BLaER1 treated with 17β-estradiol and CSF1 and Interleukin-3, amounts not matched to agents 10 nM and 100 nM (cell line): ENCODE data around the gene EPHX1.

Source experiments
- H3K27ac ChIP-seq, 11 experiments: shearing (Covaris generic); formaldehyde crosslinking; 2 replicates each; pipeline ENCODE4 v1.8.1; 2022
- H3K27me3 ChIP-seq, 11 experiments: shearing (Covaris generic); formaldehyde crosslinking; 2 replicates each; pipeline ENCODE4 v1.8.1; 2022
- H3K36me3 ChIP-seq, 11 experiments: shearing (Covaris generic); formaldehyde crosslinking; 2 replicates each; pipeline ENCODE4 v1.8.1; 2022
- H3K4me1 ChIP-seq, 10 experiments: shearing (Covaris generic); formaldehyde crosslinking; 2 replicates each; pipeline ENCODE4 v1.8.1; 2022
- H3K4me2 ChIP-seq, 11 experiments: shearing (Covaris generic); formaldehyde crosslinking; 2 replicates each; pipeline ENCODE4 v1.8.1; 2022
- H3K4me3 ChIP-seq, 10 experiments: shearing (Covaris generic); formaldehyde crosslinking; 2 replicates each; pipeline ENCODE4 v1.8.1; 2022
- H3K9ac ChIP-seq, 11 experiments: shearing (Covaris generic); formaldehyde crosslinking; 2 replicates each; pipeline ENCODE4 v1.8.1; 2022
- H3K9me3 ChIP-seq, 11 experiments: shearing (Covaris generic); formaldehyde crosslinking; replicated peaks in 1 of 11; 2 replicates each; pipeline ENCODE4 v1.8.1; 2022
- H4K20me1 ChIP-seq, 11 experiments: shearing (Covaris generic); formaldehyde crosslinking; 2 replicates each; pipeline ENCODE4 v1.8.1; 2022
- Cebpa-rat ChIP-seq, 11 experiments: shearing (Covaris generic); IDR thresholded peaks; 2 replicates each; pipeline ENCODE4 v1.8.1; 2022

The EPHX1 gene

GRCh38 chr1:225880222-225880588 is 70.3 kb downstream of the EPHX1 start:
- peaks cover 0 to 63% (median 24%) of the 10 kb centered on the region in 11 experiments; a peak in 15 of 22 replicates for H4K20me1 ChIP-seq
- peaks cover 7 to 25% (median 19%) of the 10 kb centered on the region in 11 experiments for H3K27me3 ChIP-seq
- H3K9me3 ChIP-seq, result no peaks in the 10 kb centered on the region
- peak overlapping the region; percentile 47 to 96 (median 91); a peak in 20 of 22 replicates for H3K9ac ChIP-seq
- H3K4me1 ChIP-seq, result peaks cover 49 to 67% (median 58%) of the 10 kb centered on the region in 10 experiments
- H3K36me3 ChIP-seq, result peaks cover 9 to 28% (median 21%) of the 10 kb centered on the region in 11 experiments; a peak in 20 of 22 replicates
- H3K4me2 ChIP-seq, result peak overlapping the region; percentile 95 to 100 (median 99)
- TF ChIP-seq Cebpa-rat (IDR thresholded peaks at IDR 0.05), result peak in 1 of 11 experiments; percentile 4; a peak in 2 of 22 replicates
- peak overlapping the region in 10 of 11 experiments; percentile 16 to 97 (median 84); a peak in 18 of 22 replicates for H3K27ac ChIP-seq
- H3K4me3 ChIP-seq, result peak overlapping the region; percentile 89 to 100 (median 98); a peak in 19 of 20 replicates

- H3K27me3 ChIP-seq, result peaks cover 7 to 29% (median 19%) of the 10 kb centered on the region in 11 experiments
- peak overlapping the region; percentile 95 to 100 (median 99) for H3K4me2 ChIP-seq
- H3K9me3 ChIP-seq, result no peaks in the 10 kb centered on the region
- peaks cover 0 to 59% (median 24%) of the 10 kb centered on the region in 11 experiments; a peak in 15 of 22 replicates for H4K20me1 ChIP-seq
- peak overlapping the region in 10 of 11 experiments; percentile 54 to 97 (median 90); a peak in 18 of 22 replicates for H3K27ac ChIP-seq
- TF ChIP-seq Cebpa-rat (IDR thresholded peaks at IDR 0.05), result no peak
- H3K9ac ChIP-seq, result peak overlapping the region; percentile 86 to 96 (median 91); a peak in 20 of 22 replicates
- H3K4me1 ChIP-seq, result peaks cover 49 to 67% (median 58%) of the 10 kb centered on the region in 10 experiments
- H3K4me3 ChIP-seq, result peak overlapping the region; percentile 89 to 100 (median 98); a peak in 18 of 20 replicates
- H3K36me3 ChIP-seq, result peaks cover 9 to 23% (median 16%) of the 10 kb centered on the region in 11 experiments; a peak in 17 of 22 replicates
Measured at GRCh38 chr1:225880636-225881035, 70.7 kb downstream of the EPHX1 start.

- Histone ChIP-seq H3K27me3 (peaks cover 7 to 29% (median 19%) of the 10 kb centered on the region in 11 experiments), H4K20me1 (peaks cover 0 to 52% (median 24%) of the 10 kb centered on the region in 11 experiments; a peak in 15 of 22 replicates), H3K9me3 (no peaks in the 10 kb centered on the region), H3K4me1 (peaks cover 49 to 64% (median 58%) of the 10 kb centered on the region in 10 experiments), H3K4me3 (peak overlapping the region; percentile 89 to 100 (median 98)), H3K27ac (peak overlapping the region; percentile 81 to 97 (median 90)), H3K36me3 (peaks cover 7 to 19% (median 13%) of the 10 kb centered on the region in 11 experiments; a peak in 15 of 22 replicates), H3K4me2 (peak overlapping the region; percentile 95 to 100 (median 99)), H3K9ac (peak overlapping the region; percentile 86 to 96 (median 91))
- TF ChIP-seq Cebpa-rat (IDR thresholded peaks at IDR 0.05), result no peak
Measured at GRCh38 chr1:225881081-225881958, 71.4 kb downstream of the EPHX1 start.

- no peak for TF ChIP-seq Cebpa-rat (IDR thresholded peaks at IDR 0.05)
- Histone ChIP-seq H3K9ac (peak within 1 kb of the TSS; percentile 86 to 96 (median 91)), H3K36me3 (peaks cover 3 to 11% (median 5%) of the 10 kb centered on the region in 11 experiments; a peak in 14 of 22 replicates), H3K27me3 (peaks cover 7 to 36% (median 26%) of the 10 kb centered on the region in 11 experiments), H3K9me3 (no peaks in the 10 kb centered on the region), H3K4me1 (peaks cover 49 to 59% (median 54%) of the 10 kb centered on the region in 10 experiments), H3K27ac (peak within 1 kb of the TSS; percentile 81 to 97 (median 90)), H3K4me3 (peak within 1 kb of the TSS; percentile 89 to 100 (median 98)), H3K4me2 (peak within 1 kb of the TSS; percentile 95 to 100 (median 99)), H4K20me1 (peaks cover 0 to 44% (median 24%) of the 10 kb centered on the region in 11 experiments; a peak in 15 of 22 replicates)
Measured at GRCh38 chr1:225881959-225882693, 72.2 kb downstream of the EPHX1 start, which contains the start of gene TMEM63A. Gene TMEM63A, minus strand, starts transcription at chr1:225882380. Its CDS starts 4,800 bp downstream, at chr1:225877580.

- H3K9ac ChIP-seq, result peak overlapping the region; percentile 86 to 96 (median 91)
- no peak for TF ChIP-seq Cebpa-rat (IDR thresholded peaks at IDR 0.05)
- peak overlapping the region; percentile 89 to 100 (median 98) for H3K4me3 ChIP-seq
- no peaks in the 10 kb centered on the region for H3K9me3 ChIP-seq
- H4K20me1 ChIP-seq, result peaks cover 0 to 36% (median 21%) of the 10 kb centered on the region in 11 experiments; a peak in 14 of 22 replicates
- H3K27ac ChIP-seq, result peak overlapping the region; percentile 81 to 97 (median 90); a peak in 21 of 22 replicates
- peaks cover 42 to 51% (median 46%) of the 10 kb centered on the region in 10 experiments for H3K4me1 ChIP-seq
- H3K36me3 ChIP-seq, result peaks cover 0 to 5% (median 0%) of the 10 kb centered on the region in 11 experiments; a peak in 1 of 22 replicates
- peaks cover 7 to 37% (median 28%) of the 10 kb centered on the region in 11 experiments for H3K27me3 ChIP-seq
- H3K4me2 ChIP-seq, result peak overlapping the region; percentile 95 to 100 (median 99)
Measured at GRCh38 chr1:225882694-225883615, 73.0 kb downstream of the EPHX1 start.

GRCh38 chr1:225883616-225884265 is 73.8 kb downstream of the EPHX1 start:
- H4K20me1 ChIP-seq, result peaks cover 0 to 28% (median 17%) of the 10 kb centered on the region in 11 experiments; a peak in 13 of 22 replicates
- H3K27ac ChIP-seq, result no peak overlapping the region
- H3K4me2 ChIP-seq, result peak overlapping the region; percentile 95 to 100 (median 99); a peak in 19 of 22 replicates
- TF ChIP-seq Cebpa-rat (IDR thresholded peaks at IDR 0.05), result no peak
- peaks cover 7 to 37% (median 28%) of the 10 kb centered on the region in 11 experiments for H3K27me3 ChIP-seq
- peaks cover 36 to 46% (median 42%) of the 10 kb centered on the region in 10 experiments for H3K4me1 ChIP-seq
- H3K36me3 ChIP-seq, result 0 out of 22 replicates have a peak, but pooled peaks cover 0 to 5% (median 0%) of the 10 kb centered on the region in 11 experiments
- no peaks in the 10 kb centered on the region for H3K9me3 ChIP-seq
- no peak overlapping the region; a peak in 1 of 22 replicates for H3K9ac ChIP-seq
- peak overlapping the region in 4 of 10 experiments; percentile 97 to 100 (median 100); a peak in 5 of 20 replicates for H3K4me3 ChIP-seq

- Histone ChIP-seq H3K4me1 (peaks cover 20 to 38% (median 31%) of the 10 kb centered on the region in 10 experiments), H3K9ac (no peak overlapping the region), H3K4me2 (no peak overlapping the region), H3K36me3 (no peaks in the 10 kb centered on the region), H3K9me3 (no peaks in the 10 kb centered on the region), H4K20me1 (peaks cover 0 to 12% (median 6%) of the 10 kb centered on the region in 11 experiments; a peak in 11 of 22 replicates), H3K27me3 (peaks cover 7 to 37% (median 28%) of the 10 kb centered on the region in 11 experiments), H3K27ac (no peak overlapping the region), H3K4me3 (no peak overlapping the region)
- TF ChIP-seq Cebpa-rat (IDR thresholded peaks at IDR 0.05), result no peak
Measured at GRCh38 chr1:225885336-225885735, 75.4 kb downstream of the EPHX1 start.
